MCF 10A (cell line): ENCODE data around the gene SCN8A. TPM values are rescaled to one million over a fixed set of nuclear protein-coding genes. Genes with fewer than 3 reads are reported as not detected.

ENCODE experiments used
- BruUV-seq: library from RNA; stranded (reverse); fragments of 400-500 nt; replicated peaks from 2 replicates; lab custom pipeline; 2021; lab: Mats Ljungman, UMichigan
- CTCF ChIA-PET: fragments of 300-600 bp; sonication (Branson Sonifier 250); formaldehyde crosslinking; extraction: SDS; loops from one replicate; lab custom pipeline; 2021; ENCODE audit warnings: antibody characterized with exemption, inconsistent platforms; lab: Yijun Ruan, JAX
- POLR2A ChIA-PET: fragments of 300-600, 350-650 bp; sonication (Branson Sonifier 250); formaldehyde crosslinking; extraction: SDS; loops from one replicate; lab custom pipeline; 2020; ENCODE audit warnings: antibody characterized with exemption, inconsistent platforms; lab: Yijun Ruan, JAX
- DNase-seq: peaks from one replicate; pipeline ENCODE4 v3.0.0-alpha.2; 2018; ENCODE audit not compliant: unreplicated experiment
- H3K27ac Mint-ChIP-seq: one replicate; pipeline ENCODE4 v1.8.0; 2022; ENCODE audit warnings: mild to moderate bottlenecking, low read depth, mixed read lengths; ENCODE audit not compliant: unreplicated experiment
- H3K27me3 Mint-ChIP-seq: one replicate; pipeline ENCODE4 v1.8.0; 2022; ENCODE audit warnings: mixed read lengths; ENCODE audit not compliant: insufficient read depth, unreplicated experiment
- H3K36me3 Mint-ChIP-seq: one replicate; pipeline ENCODE4 v1.8.0; 2022; ENCODE audit warnings: mild to moderate bottlenecking, moderate library complexity, mixed read lengths; ENCODE audit not compliant: insufficient read depth, unreplicated experiment
- H3K4me1 Mint-ChIP-seq: one replicate; pipeline ENCODE4 v1.8.0; 2022; ENCODE audit warnings: mixed read lengths; ENCODE audit not compliant: insufficient read depth, unreplicated experiment
- H3K4me3 Mint-ChIP-seq: one replicate; pipeline ENCODE4 v1.8.0; 2022; ENCODE audit warnings: mild to moderate bottlenecking, moderate library complexity, mixed read lengths; ENCODE audit not compliant: unreplicated experiment
- H3K9me3 Mint-ChIP-seq: one replicate; pipeline ENCODE4 v1.8.0; 2022; ENCODE audit warnings: mixed read lengths; ENCODE audit not compliant: unreplicated experiment
- CTCF ChIP-seq: fragments of 200-600 bp; IDR thresholded peaks from one replicate; pipeline ENCODE4 v1.8.0; 2022; ENCODE audit warnings: antibody characterized with exemption, mild to moderate bottlenecking; ENCODE audit not compliant: unreplicated experiment
- intact Hi-C: fragments of 100-400 bp; cut with micrococcal nuclease; formaldehyde crosslinking; loops from 2 replicates; pipeline ENCODE4 v1.14.1; 2022
- total RNA-seq: library from RNA; stranded (reverse); gene quantifications from 2 replicates; pipeline ENCODE4 v1.2.3, GENCODE V29; 2022

SCN8A gene
- total RNA-seq, 1 experiment from 2014 or later: 0.70 TPM

- no peak overlapping the region for H3K4me3 Mint-ChIP-seq
- no peaks in the 10 kb centered on the region for H3K9me3 Mint-ChIP-seq
- intact Hi-C loops: no loop called here
- H3K27me3 Mint-ChIP-seq: peaks cover 46% of the 10 kb centered on the region
- H3K36me3 Mint-ChIP-seq: no peaks in the 10 kb centered on the region
- ChIA-PET POLR2A (no interaction called here), CTCF (interaction anchor here (0.7 to 1.4 kb wide), 4 partner anchors 58 to 377 kb away, joined by 3 read pairs; no protein-coding TSS in a partner anchor)
- BruUV-seq: no TSS peak
- no peak for DNase-seq
- no peak for TF ChIP-seq CTCF
- no peak overlapping the region for H3K27ac Mint-ChIP-seq
- H3K4me1 Mint-ChIP-seq: no peaks in the 10 kb centered on the region
These were observed 226.3 kb downstream of the SCN8A start for GRCh38 chr12:51817027-51817953.

GRCh38 chr12:51818086-51818485, 227.1 kb downstream of the SCN8A start:
- H3K36me3 Mint-ChIP-seq: no peaks in the 10 kb centered on the region
- no peaks in the 10 kb centered on the region for H3K9me3 Mint-ChIP-seq
- CTCF ChIA-PET: interaction anchor here (0.7 to 1.4 kb wide), 3 partner anchors 57 to 208 kb away, joined by 3 read pairs; no protein-coding TSS in a partner anchor
- TF ChIP-seq CTCF: no peak
- H3K4me1 Mint-ChIP-seq: no peaks in the 10 kb centered on the region
- intact Hi-C loops: no loop called here
- no peak overlapping the region for H3K27ac Mint-ChIP-seq
- no TSS peak for BruUV-seq
- POLR2A ChIA-PET: no interaction called here
- DNase-seq: no peak
- H3K4me3 Mint-ChIP-seq: no peak overlapping the region
- peaks cover 46% of the 10 kb centered on the region for H3K27me3 Mint-ChIP-seq

GRCh38 chr12:51818566-51819300, 227.7 kb downstream of the SCN8A start:
- Mint-ChIP-seq H3K27ac (no peak overlapping the region), H3K36me3 (no peaks in the 10 kb centered on the region), H3K9me3 (no peaks in the 10 kb centered on the region), H3K4me1 (no peaks in the 10 kb centered on the region), H3K4me3 (no peak overlapping the region), H3K27me3 (peaks cover 46% of the 10 kb centered on the region)
- peak; percentile 43 for DNase-seq
- intact Hi-C loops: no loop called here
- TF ChIP-seq CTCF: no peak
- ChIA-PET CTCF (no interaction called here), POLR2A (interaction anchor here (0.7 kb wide), 1 partner anchor 426 kb away, joined by 3 read pairs; no protein-coding TSS in a partner anchor)
- BruUV-seq: no TSS peak
